GM23338 (cell line): ENCODE results near the gene FZD7. TPM values are rescaled to one million over a fixed set of nuclear protein-coding genes. Genes with fewer than 3 reads are reported as not detected.

Source experiments
- ATAC-seq: fragments of 200-7000 bp; cut with Tn5 transposase; 3 replicates; pipeline ENCODE4 v1.9.1; 2020
- DNase-seq: peaks from one replicate; pipeline ENCODE4 v3.0.0-alpha.2; 2015; ENCODE audit warnings: low spot score
- H2AFZ ChIP-seq: fragments of 200-600 bp; sonication (generic); 2 replicates; pipeline ENCODE4 v1.8.0; 2016; ENCODE audit warnings: antibody characterized with exemption, mild to moderate bottlenecking, moderate library complexity
- H3F3A ChIP-seq: fragments of 200-600 bp; sonication (generic); replicated peaks from 2 replicates; pipeline ENCODE4 v1.8.0; 2017; ENCODE audit warnings: antibody characterized with exemption, mixed run types, low read depth
- H3K27ac ChIP-seq: fragments of 200-600 bp; sonication (generic); 2 replicates; pipeline ENCODE4 v1.6.1; 2016; ENCODE audit warnings: low read depth
- H3K27me3 ChIP-seq: fragments of 200-600 bp; sonication (generic); 2 replicates; pipeline ENCODE4 v1.8.0; 2016; ENCODE audit warnings: mild to moderate bottlenecking, mixed run types, moderate library complexity; ENCODE audit not compliant: insufficient read depth
- H3K36me3 ChIP-seq: fragments of 200-600 bp; sonication (generic); 2 replicates; pipeline ENCODE4 v1.8.0; 2016; ENCODE audit warnings: mild to moderate bottlenecking; ENCODE audit not compliant: insufficient read depth
- H3K4me1 ChIP-seq: fragments of 200-600 bp; sonication (generic); 2 replicates; pipeline ENCODE4 v1.8.0; 2016; ENCODE audit warnings: mild to moderate bottlenecking, moderate library complexity; ENCODE audit not compliant: insufficient read depth
- H3K4me2 ChIP-seq: fragments of 200-600 bp; sonication (generic); 2 replicates; pipeline ENCODE4 v1.7.1; 2017; ENCODE audit warnings: mixed run types
- H3K4me3 ChIP-seq: fragments of 200-600 bp; sonication (generic); 2 replicates; pipeline ENCODE4 v1.6.1; 2016; ENCODE audit warnings: mixed run types
- H3K79me2 ChIP-seq: fragments of 200-600 bp; sonication (generic); replicated peaks from 2 replicates; pipeline ENCODE4 v1.8.0; 2017; ENCODE audit warnings: mild to moderate bottlenecking; ENCODE audit not compliant: insufficient read depth
- H3K9me2 ChIP-seq: fragments of 200-600 bp; sonication (generic); 2 replicates; pipeline ENCODE4 v1.8.0; 2017; ENCODE audit not compliant: insufficient read depth
- H4K20me1 ChIP-seq: fragments of 200-600 bp; sonication (generic); replicated peaks from 2 replicates; pipeline ENCODE4 v1.8.0; 2017; ENCODE audit warnings: mild to moderate bottlenecking; ENCODE audit not compliant: insufficient read depth
- H3K27ac Mint-ChIP-seq: 2 replicates; pipeline ENCODE4 v1.8.0; 2020; ENCODE audit warnings: inconsistent platforms, mild to moderate bottlenecking, moderate library complexity, mixed read lengths
- H3K27me3 Mint-ChIP-seq: 3 replicates; pipeline ENCODE4 v1.8.0; 2022; ENCODE audit warnings: low read depth, mild to moderate bottlenecking, moderate library complexity, mixed read lengths, inconsistent platforms; ENCODE audit not compliant: insufficient read depth, poor library complexity
- H3K36me3 Mint-ChIP-seq: 3 replicates; pipeline ENCODE4 v1.8.0; 2021; ENCODE audit warnings: low read depth, mild to moderate bottlenecking, inconsistent platforms, moderate library complexity, mixed read lengths
- H3K4me1 Mint-ChIP-seq: 3 replicates; pipeline ENCODE4 v1.8.0; 2020; ENCODE audit warnings: mild to moderate bottlenecking, inconsistent platforms, mixed read lengths
- H3K4me3 Mint-ChIP-seq: 3 replicates; pipeline ENCODE4 v1.8.0; 2021; ENCODE audit warnings: moderate library complexity, mild to moderate bottlenecking, inconsistent platforms, mixed read lengths
- H3K9me3 Mint-ChIP-seq: 3 replicates; pipeline ENCODE4 v1.8.0; 2020; ENCODE audit warnings: moderate library complexity, mild to moderate bottlenecking, inconsistent platforms, mixed read lengths
- CREB1 ChIP-seq: fragments of 250-450 bp; sonication (Bioruptor Pico); IDR thresholded peaks from 2 replicates; pipeline ENCODE4 v1.5.0; 2020; ENCODE audit warnings: low read depth, mild to moderate bottlenecking, moderate library complexity
- CTCF ChIP-seq, 2 experiments: fragments of 200-600 bp in 1 of 2; sonication (generic) in 1 of 2; conservative IDR thresholded peaks; 2 replicates each; pipeline versions ENCODE4 v1.5.1 to v1.6.1; 2016 to 2017; ENCODE audit warnings: antibody characterized with exemption in 2 of 2, low read depth in 2 of 2, mild to moderate bottlenecking in 2 of 2, moderate library complexity in 1 of 2
- ETS1 ChIP-seq: IDR thresholded peaks from 2 replicates; pipeline ENCODE4 v1.6.1; 2016; ENCODE audit warnings: antibody characterized with exemption
- EZH2 ChIP-seq: fragments of 200-600 bp; sonication (generic); IDR thresholded peaks from one replicate; pipeline ENCODE4 v1.8.0; 2017; ENCODE audit warnings: antibody characterized with exemption, mild to moderate bottlenecking, low read depth; ENCODE audit not compliant: unreplicated experiment
- EZH2phosphoT487 ChIP-seq: fragments of 200-600 bp; sonication (generic); IDR thresholded peaks from one replicate; pipeline ENCODE4 v1.8.1; 2018; ENCODE audit warnings: antibody characterized with exemption; ENCODE audit not compliant: unreplicated experiment
- NANOG ChIP-seq: IDR thresholded peaks from 2 replicates; pipeline ENCODE4 v1.6.1; 2016; ENCODE audit warnings: antibody characterized with exemption, borderline replicate concordance
- POLR2AphosphoS5 ChIP-seq: IDR thresholded peaks from 2 replicates; pipeline ENCODE4 v1.6.1; 2016; ENCODE audit warnings: antibody characterized with exemption, low read depth
- REST ChIP-seq: IDR thresholded peaks from one replicate; pipeline ENCODE4 v1.6.1; 2018; ENCODE audit warnings: antibody characterized with exemption; ENCODE audit not compliant: unreplicated experiment
- STAT1 ChIP-seq: IDR thresholded peaks from one replicate; pipeline ENCODE4 v1.6.1; 2016; ENCODE audit warnings: antibody characterized with exemption; ENCODE audit not compliant: unreplicated experiment
- ZNF462 ChIP-seq: fragments of 250-450 bp; sonication (Bioruptor Pico); IDR thresholded peaks from 2 replicates; pipeline ENCODE4 v1.5.0; 2020; ENCODE audit warnings: mild to moderate bottlenecking, moderate library complexity
- polyA plus RNA-seq: library from polyadenylated mRNA; unstranded; fragments of >200 nt; fragmentation: Nextera tagmentation; extraction: Ambion mirVana; gene quantifications from 2 replicates; pipeline ENCODE4 v1.2.1, GENCODE V29; 2016
- total RNA-seq: library from RNA; depleted of rRNA; stranded (reverse); fragments of >200 nt; shearing (Covaris generic); gene quantifications from 2 replicates; pipeline ENCODE4 v1.2.3, GENCODE V29; 2014

The FZD7 gene
- total and polyA plus RNA-seq, 2 experiments from 2014 or later, result 164 to 435 TPM

- TF ChIP-seq NANOG (peak; percentile 100), ZNF462 (CRISPR knock-in tag) (peak; percentile 10; the same call in 1 of the 2 replicates)
Measured at GRCh38 chr2:202023198-202023903, 10.3 kb upstream of the FZD7 start (continued).

GRCh38 chr2:202023904-202024266, 9.8 kb upstream of the FZD7 start:
- Histone ChIP-seq H4K20me1 (no peaks in the 10 kb centered on the region), H3K27me3 (peaks cover 35% of the 10 kb centered on the region), H3K9me2 (no peaks in the 10 kb centered on the region), H3K79me2 (no peaks in the 10 kb centered on the region), H3F3A (peaks cover 17% of the 10 kb centered on the region), H3K4me1 (peaks cover 47% of the 10 kb centered on the region), H3K4me3 (peak overlapping the region; percentile 27), H3K36me3 (no peaks in the 10 kb centered on the region), H3K27ac (peak overlapping the region; percentile 76), H3K4me2 (peak overlapping the region; percentile 61), H2AFZ (no peak overlapping the region)
- peak overlapping the region; percentile 50 for H3K27ac Mint-ChIP-seq
- peaks cover 24% of the 10 kb centered on the region for H3K27me3 Mint-ChIP-seq
- ATAC-seq (peak; percentile 42), DNase-seq (no peak)
- H3K9me3 Mint-ChIP-seq, result no peaks in the 10 kb centered on the region
- H3K4me3 Mint-ChIP-seq, result peak overlapping the region; percentile 55
- H3K4me1 Mint-ChIP-seq, result peaks cover 54% of the 10 kb centered on the region
- H3K36me3 Mint-ChIP-seq, result no peaks in the 10 kb centered on the region; the same call in 2 of the 3 replicates
- TF ChIP-seq CTCF (conservative IDR thresholded peaks at IDR 0.05; ENCODE audit: low read depth in 2 of 2), result no peak
- no peak for TF ChIP-seq ETS1
- TF ChIP-seq REST, result no peak
- no peak for TF ChIP-seq POLR2AphosphoS5
- no peak for TF ChIP-seq EZH2phosphoT487
- no peak for TF ChIP-seq CREB1 (CRISPR knock-in tag)
- TF ChIP-seq EZH2, result no peak
- no peak for TF ChIP-seq STAT1
- no peak for TF ChIP-seq NANOG
